ENCODE measurements around the gene PLEKHH1. TPM values are rescaled to one million over a fixed set of nuclear protein-coding genes. Genes with fewer than 3 reads are reported as not detected.

The PLEKHH1 gene
- total RNA-seq, 1 experiment from 2014 or later, result 32.4 TPM

DNA sequence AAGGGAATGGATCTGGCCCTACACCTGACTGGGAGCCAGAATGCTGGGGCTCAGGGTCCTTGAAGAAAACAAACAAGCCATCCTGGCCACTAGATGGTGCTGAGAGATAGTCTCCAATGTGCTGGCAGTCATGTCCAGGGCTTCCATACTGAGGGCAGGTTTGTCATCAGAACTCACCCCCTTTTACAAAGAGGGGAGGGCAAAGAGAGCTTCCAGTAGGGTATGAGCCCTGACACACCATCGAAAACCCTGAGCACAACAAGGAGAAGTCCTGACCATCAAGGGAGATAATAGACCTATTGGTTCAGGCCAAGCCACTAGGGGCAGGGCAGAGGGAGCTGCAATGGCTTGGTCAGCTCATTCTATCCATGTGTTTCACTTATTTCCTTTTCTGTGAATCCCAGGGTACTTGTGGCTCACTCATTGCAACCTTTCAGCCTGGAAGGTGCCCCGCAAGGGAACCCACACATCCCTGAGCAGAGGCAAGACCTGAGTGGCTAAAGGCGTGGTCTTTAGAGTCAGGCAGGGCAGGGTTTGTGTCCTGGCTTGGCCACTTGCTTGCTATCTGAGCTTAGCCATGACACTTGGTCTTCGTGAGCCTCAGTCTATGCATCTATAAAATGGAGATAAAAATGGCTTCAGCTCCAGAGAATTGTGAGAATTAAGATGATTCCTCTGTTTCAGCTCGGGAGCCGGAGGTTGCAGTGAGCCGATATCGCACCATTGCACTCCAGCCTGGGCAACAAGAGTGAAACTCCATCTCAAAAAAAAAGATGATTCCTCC, 6.2 kb upstream of the PLEKHH1 start:
- H3K4me1 Mint-ChIP-seq (ENCODE audit: low read depth, unreplicated experiment), result no peaks in the 10 kb centered on the region
- peak overlapping the region; percentile 19 for H3K27ac Mint-ChIP-seq (ENCODE audit: unreplicated experiment)
- Histone ChIP-seq H3K4me3 (ENCODE audit: low read depth, low read length) (no peak overlapping the region), H3K27me3 (replicated peaks; ENCODE audit: control insufficient read depth, insufficient read depth, low read length) (no peaks in the 10 kb centered on the region), H3K36me3 (ENCODE audit: control insufficient read depth, insufficient read depth, low read length) (no peaks in the 10 kb centered on the region), H3K9me3 (no peaks in the 10 kb centered on the region), H3K4me1 (no peaks in the 10 kb centered on the region; the same call in 1 of the 2 replicates)
- no TSS peak for BruUV-seq (replicated peaks)
- POLR2A ChIA-PET, result interaction anchor here (0.9 to 1.0 kb wide), 2 partner anchors 15 to 44 kb away, joined by 3 to 4 read pairs; no protein-coding TSS in a partner anchor
- H3K36me3 Mint-ChIP-seq (ENCODE audit: insufficient read depth, unreplicated experiment), result no peaks in the 10 kb centered on the region
- CTCF ChIA-PET, result interaction anchor here (0.6 to 2.3 kb wide), 36 partner anchors 9 to 1625 kb away, joined by 3 to 110 read pairs (median 4); partner anchors contain the start of genes PIGH, PLEK2 and ZFYVE26
- DNase-seq, result peak; percentile 72 to 76
- no peaks in the 10 kb centered on the region for H3K27me3 Mint-ChIP-seq (ENCODE audit: insufficient read depth, unreplicated experiment)
- no peak overlapping the region for H3K4me3 Mint-ChIP-seq (ENCODE audit: unreplicated experiment)
- intact Hi-C loops (cut with micrococcal nuclease; ENCODE audit: unreplicated experiment), result loop anchor here (1.0 to 5.0 kb wide), 5 partner anchors 44 to 177 kb away; no protein-coding TSS in a partner anchor
- no peaks in the 10 kb centered on the region for H3K9me3 Mint-ChIP-seq (ENCODE audit: unreplicated experiment)
- TF ChIP-seq, protein P1, sequence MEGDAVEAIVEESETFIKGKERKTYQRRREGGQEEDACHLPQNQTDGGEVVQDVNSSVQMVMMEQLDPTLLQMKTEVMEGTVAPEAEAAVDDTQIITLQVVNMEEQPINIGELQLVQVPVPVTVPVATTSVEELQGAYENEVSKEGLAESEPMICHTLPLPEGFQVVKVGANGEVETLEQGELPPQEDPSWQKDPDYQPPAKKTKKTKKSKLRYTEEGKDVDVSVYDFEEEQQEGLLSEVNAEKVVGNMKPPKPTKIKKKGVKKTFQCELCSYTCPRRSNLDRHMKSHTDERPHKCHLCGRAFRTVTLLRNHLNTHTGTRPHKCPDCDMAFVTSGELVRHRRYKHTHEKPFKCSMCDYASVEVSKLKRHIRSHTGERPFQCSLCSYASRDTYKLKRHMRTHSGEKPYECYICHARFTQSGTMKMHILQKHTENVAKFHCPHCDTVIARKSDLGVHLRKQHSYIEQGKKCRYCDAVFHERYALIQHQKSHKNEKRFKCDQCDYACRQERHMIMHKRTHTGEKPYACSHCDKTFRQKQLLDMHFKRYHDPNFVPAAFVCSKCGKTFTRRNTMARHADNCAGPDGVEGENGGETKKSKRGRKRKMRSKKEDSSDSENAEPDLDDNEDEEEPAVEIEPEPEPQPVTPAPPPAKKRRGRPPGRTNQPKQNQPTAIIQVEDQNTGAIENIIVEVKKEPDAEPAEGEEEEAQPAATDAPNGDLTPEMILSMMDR (IDR thresholded peaks at IDR 0.05; ENCODE audit: insufficient read depth in 1 of 2, low read depth in 1 of 2, low read length in 1 of 2, severe bottlenecking in 1 of 2, unreplicated experiment in 1 of 2), result peak; percentile 67 to 90

DNA sequence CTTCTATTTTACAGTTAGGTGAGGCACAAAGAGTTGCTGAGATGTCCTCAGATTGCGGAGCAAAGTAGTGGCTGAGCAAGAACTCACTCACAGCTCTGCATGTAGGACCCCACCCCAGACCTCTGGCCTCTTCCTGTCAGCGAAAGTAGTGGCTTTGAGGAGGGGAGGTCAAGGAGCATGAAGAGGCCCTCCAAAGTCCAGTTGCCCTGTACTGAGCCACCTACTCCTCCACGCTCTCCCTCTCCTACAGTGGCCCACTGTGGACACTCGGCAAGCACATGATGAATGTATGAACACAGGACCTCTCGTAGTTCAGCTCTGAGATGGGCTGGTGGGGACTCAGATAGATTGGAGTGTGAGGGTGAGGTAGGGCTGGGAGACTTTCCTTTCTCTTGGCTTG, 5.3 kb upstream of the PLEKHH1 start:
- CTCF ChIA-PET, result interaction anchor here (0.9 to 2.3 kb wide), 9 partner anchors 12 to 177 kb away, joined by 3 to 30 read pairs (median 7); no protein-coding TSS in a partner anchor
- intact Hi-C loops (cut with micrococcal nuclease; ENCODE audit: unreplicated experiment), result loop anchor here (2.0 to 5.0 kb wide), 2 partner anchors 101 to 140 kb away; no protein-coding TSS in a partner anchor
- H3K27me3 Mint-ChIP-seq (ENCODE audit: insufficient read depth, unreplicated experiment), result no peaks in the 10 kb centered on the region
- TF ChIP-seq, protein P1 (IDR thresholded peaks at IDR 0.05; ENCODE audit: insufficient read depth in 1 of 2, low read depth in 1 of 2, low read length in 1 of 2, severe bottlenecking in 1 of 2, unreplicated experiment in 1 of 2), result no peak
- H3K4me3 ChIP-seq (ENCODE audit: low read depth, low read length), result no peak overlapping the region
- DNase-seq, result no peak
- POLR2A ChIA-PET, result interaction anchor here (1.2 kb wide), 1 partner anchor 14 kb away, joined by 6 read pairs; no protein-coding TSS in a partner anchor
- no peak overlapping the region for H3K4me3 Mint-ChIP-seq (ENCODE audit: unreplicated experiment)
- no peaks in the 10 kb centered on the region for H3K9me3 ChIP-seq
- peaks cover 5% of the 10 kb centered on the region; the same call in 1 of the 2 replicates for H3K4me1 ChIP-seq
- no peaks in the 10 kb centered on the region for H3K9me3 Mint-ChIP-seq (ENCODE audit: unreplicated experiment)
- no peaks in the 10 kb centered on the region for H3K27me3 ChIP-seq (replicated peaks; ENCODE audit: control insufficient read depth, insufficient read depth, low read length)
- H3K36me3 Mint-ChIP-seq (ENCODE audit: insufficient read depth, unreplicated experiment), result no peaks in the 10 kb centered on the region
- no peaks in the 10 kb centered on the region for H3K36me3 ChIP-seq (ENCODE audit: control insufficient read depth, insufficient read depth, low read length)
- no peaks in the 10 kb centered on the region for H3K4me1 Mint-ChIP-seq (ENCODE audit: low read depth, unreplicated experiment)
- no TSS peak for BruUV-seq (replicated peaks)
- H3K27ac Mint-ChIP-seq (ENCODE audit: unreplicated experiment), result no peak overlapping the region

DNA sequence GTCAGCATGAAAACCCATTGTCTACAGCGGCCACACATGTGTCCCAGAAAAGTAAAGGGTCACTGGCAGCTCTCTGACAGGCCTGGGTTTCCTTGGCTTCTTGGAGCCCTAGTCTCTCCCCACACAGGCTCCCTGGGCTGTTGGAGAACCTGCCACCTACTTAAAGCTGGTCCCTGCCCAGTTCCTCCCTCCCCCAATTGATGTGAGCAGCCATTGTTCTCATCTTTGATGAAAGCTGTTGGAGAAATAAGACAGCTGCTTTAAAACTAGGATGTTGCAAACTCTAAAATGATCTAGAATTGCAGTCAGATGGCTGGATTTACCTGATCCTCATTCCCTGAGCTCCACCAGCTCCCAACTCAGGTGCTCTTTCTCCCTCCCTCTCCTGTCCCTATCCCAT, 4.8 kb upstream of the PLEKHH1 start:
- Histone ChIP-seq H3K27me3 (replicated peaks; ENCODE audit: control insufficient read depth, insufficient read depth, low read length) (no peaks in the 10 kb centered on the region), H3K36me3 (ENCODE audit: control insufficient read depth, insufficient read depth, low read length) (no peaks in the 10 kb centered on the region), H3K4me1 (peaks cover 5% of the 10 kb centered on the region; the same call in 1 of the 2 replicates), H3K9me3 (no peaks in the 10 kb centered on the region), H3K4me3 (ENCODE audit: low read depth, low read length) (no peak overlapping the region)
- BruUV-seq (replicated peaks), result no TSS peak
- H3K4me1 Mint-ChIP-seq (ENCODE audit: low read depth, unreplicated experiment), result no peaks in the 10 kb centered on the region
- no peak overlapping the region for H3K27ac Mint-ChIP-seq (ENCODE audit: unreplicated experiment)
- POLR2A ChIA-PET, result interaction anchor here (1.2 kb wide), 1 partner anchor 13 kb away, joined by 6 read pairs; no protein-coding TSS in a partner anchor
- DNase-seq, result no peak
- CTCF ChIA-PET, result interaction anchor here (0.5 to 2.3 kb wide), 6 partner anchors 14 to 176 kb away, joined by 3 to 21 read pairs (median 4); no protein-coding TSS in a partner anchor
- no peaks in the 10 kb centered on the region for H3K36me3 Mint-ChIP-seq (ENCODE audit: insufficient read depth, unreplicated experiment)
- intact Hi-C loops (cut with micrococcal nuclease; ENCODE audit: unreplicated experiment), result loop anchor here (5.0 kb wide), 1 partner anchor 139 kb away; no protein-coding TSS in a partner anchor
- no peaks in the 10 kb centered on the region for H3K27me3 Mint-ChIP-seq (ENCODE audit: insufficient read depth, unreplicated experiment)
- TF ChIP-seq, protein P1 (IDR thresholded peaks at IDR 0.05; ENCODE audit: insufficient read depth in 1 of 2, low read depth in 1 of 2, low read length in 1 of 2, severe bottlenecking in 1 of 2, unreplicated experiment in 1 of 2), result no peak
- H3K9me3 Mint-ChIP-seq (ENCODE audit: unreplicated experiment), result no peaks in the 10 kb centered on the region
- no peak overlapping the region for H3K4me3 Mint-ChIP-seq (ENCODE audit: unreplicated experiment)

Measured in Caco-2 (cell line).